HG03469 (cell line): ENCODE measurements around the gene GREB1.

Source experiments
- ATAC-seq: cut with Tn5 transposase; IDR thresholded peaks from one replicate; pipeline ENCODE4 v1.9.1; 2021; ENCODE audit warnings: mild to moderate bottlenecking, moderate library complexity, moderate number of reproducible peaks; ENCODE audit not compliant: unreplicated experiment

The GREB1 gene

DNA sequence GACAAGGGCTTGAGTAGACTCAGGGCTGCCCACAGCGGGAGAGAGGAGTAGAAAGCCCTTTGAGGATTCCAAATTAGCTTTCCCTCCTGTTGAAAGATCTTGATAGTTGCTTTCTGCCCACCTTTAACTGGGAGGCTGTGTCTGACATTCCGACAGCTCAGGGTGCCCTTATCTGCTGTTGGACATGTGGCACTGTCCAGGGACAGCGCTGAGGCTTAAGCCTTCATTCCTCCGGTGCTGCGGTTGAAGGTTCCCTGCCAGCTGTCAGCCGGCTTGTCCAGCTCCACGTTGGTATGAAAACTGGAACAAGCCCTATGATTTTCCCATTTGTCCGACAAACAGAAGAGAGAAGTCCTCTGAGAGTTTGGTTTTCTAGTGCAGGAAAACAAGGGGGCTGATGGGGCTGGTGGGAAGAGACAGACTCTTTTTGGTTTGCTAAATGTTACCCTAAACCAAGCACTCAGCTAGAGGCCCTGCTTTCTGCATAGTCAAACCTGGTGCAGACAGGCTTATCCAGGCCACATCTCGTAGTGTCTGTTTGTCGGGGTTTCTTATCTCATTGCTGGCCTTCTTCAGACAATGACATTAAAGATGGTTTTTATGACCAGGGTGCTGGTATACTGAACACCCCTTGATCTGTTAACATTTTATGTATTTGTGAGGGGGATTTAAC, 24.5 kb downstream of the GREB1 start:
- ATAC-seq: no peak

- ATAC-seq: no peak
Measured at GRCh38 chr2:11559066-11559785, 25.4 kb downstream of the GREB1 start.

DNA sequence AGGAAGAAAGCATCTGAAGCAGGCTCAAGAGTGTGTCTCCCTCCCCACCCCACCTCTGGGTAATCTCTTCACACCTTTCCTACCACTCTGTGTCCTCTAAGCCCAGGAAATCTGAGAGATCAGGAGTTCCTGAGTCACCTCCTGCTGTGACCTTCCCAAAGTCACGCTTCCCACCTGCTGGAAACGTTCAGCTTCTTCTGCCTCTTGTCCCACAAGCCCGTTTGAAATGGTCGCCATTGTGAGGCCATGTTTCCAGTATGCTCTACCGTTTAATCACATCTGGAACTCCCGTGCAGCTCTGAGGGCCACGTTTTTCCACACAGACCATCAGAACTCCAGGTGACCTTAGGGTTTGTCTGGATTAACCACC, 25.9 kb downstream of the GREB1 start:
- no peak for ATAC-seq

DNA sequence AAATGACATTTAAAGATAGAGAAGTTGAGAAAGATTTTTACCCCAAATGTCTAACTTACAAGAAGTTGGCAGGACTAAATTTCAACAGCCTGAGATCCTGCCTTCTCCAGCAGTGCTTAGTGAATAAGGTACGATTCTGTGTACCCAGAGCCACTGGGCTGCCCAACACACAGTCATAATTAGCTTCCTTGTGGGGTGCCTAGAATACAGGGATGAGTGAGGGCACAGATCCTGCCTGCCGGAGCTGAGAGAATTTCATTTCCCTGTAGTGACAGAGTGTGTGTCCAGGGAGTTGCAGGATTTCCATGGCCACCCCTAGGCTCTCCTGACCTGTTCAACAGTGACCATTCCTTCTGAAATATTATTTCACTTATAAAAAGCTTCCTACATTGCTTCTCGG, 27.0 kb downstream of the GREB1 start:
- no peak for ATAC-seq

GRCh38 chr2:11562011-11562410, 28.2 kb downstream of the GREB1 start:
- no peak for ATAC-seq

DNA sequence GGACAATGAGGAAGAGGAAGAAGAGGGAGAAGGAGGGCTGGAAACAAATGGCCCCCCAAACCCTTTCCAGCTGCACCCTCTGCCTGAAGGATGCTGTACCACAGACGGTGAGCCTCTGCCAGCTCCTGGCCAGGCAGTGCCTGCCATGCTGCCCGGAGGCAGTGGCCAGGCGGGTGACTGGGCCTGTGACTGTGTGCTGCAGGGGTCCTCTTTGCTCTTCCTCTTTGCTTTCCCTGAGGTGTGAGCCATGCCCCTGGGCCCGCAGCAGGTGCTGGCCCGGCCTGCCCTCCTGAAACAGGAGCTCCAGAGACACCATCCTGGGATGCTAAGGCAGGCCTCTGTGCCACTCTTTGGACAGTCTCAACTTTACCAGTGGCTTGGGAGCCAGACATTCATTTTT, 28.6 kb downstream of the GREB1 start:
- ATAC-seq: no peak

GRCh38 chr2:11563784-11564666, 30.2 kb downstream of the GREB1 start:
- no peak for ATAC-seq

- ATAC-seq: no peak
Measured at GRCh38 chr2:11564816-11565567, 31.1 kb downstream of the GREB1 start.

DNA sequence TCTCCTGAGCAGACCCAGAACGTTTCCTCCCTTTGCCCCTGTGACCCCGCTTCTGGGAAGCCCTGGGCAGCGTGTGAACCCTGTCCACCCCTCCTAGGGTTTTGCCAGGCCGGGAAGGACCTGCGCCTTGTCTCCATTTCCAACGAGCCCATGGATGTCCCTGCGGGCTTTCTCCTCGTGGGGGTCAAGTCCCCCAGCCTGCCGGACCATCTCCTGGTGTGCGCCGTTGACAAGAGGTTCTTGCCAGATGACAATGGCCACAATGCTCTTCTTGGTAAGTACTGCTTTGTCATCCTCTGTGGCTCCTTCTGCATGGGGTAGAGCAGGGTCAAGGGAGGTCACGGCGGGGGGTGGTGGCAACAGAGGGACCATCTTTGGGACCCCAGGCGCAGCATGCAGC, 32.5 kb downstream of the GREB1 start:
- no peak for ATAC-seq

DNA sequence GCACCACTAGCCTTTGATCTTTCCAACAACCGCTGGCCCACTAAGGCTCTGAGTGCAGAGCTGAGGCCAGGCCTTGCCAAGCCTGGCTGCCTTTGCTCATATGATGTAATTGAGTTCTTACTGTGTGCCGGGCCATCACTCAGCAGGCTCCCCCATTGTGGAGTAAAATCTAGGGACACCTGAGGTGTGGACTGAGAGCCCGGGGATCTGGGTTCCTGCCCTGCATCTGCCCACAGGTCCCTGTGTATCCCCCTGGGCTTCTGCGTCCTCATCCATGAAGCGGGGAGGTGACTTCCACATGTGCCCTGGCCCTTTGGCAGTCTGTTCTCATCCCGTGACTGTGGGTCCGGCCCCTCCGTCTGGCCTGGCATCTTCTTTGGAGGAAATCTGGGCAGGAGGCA, 33.8 kb downstream of the GREB1 start:
- ATAC-seq: no peak

GRCh38 chr2:11568436-11568835, 34.6 kb downstream of the GREB1 start:
- ATAC-seq: no peak

GRCh38 chr2:11569636-11570035, 35.8 kb downstream of the GREB1 start:
- no peak for ATAC-seq

DNA sequence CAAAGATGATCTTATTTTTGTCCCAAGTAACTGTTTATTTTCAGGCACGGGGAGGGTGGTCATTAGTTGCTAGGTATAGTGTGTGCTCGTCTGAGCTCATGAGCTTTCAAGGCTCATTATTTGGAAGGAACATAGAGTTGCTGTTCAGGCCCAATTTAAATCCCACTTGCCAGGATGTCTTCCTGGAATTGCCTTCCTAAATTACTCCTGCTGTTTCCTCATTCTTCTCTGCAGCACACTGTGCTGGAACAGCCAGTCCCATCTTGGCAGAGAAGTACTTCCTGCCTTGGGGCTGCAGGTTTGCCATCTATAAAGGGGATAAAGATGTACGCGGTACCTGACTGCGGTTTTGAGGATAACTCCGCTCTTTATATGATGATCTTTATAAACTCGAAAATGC, 37.3 kb downstream of the GREB1 start:
- ATAC-seq: no peak

DNA sequence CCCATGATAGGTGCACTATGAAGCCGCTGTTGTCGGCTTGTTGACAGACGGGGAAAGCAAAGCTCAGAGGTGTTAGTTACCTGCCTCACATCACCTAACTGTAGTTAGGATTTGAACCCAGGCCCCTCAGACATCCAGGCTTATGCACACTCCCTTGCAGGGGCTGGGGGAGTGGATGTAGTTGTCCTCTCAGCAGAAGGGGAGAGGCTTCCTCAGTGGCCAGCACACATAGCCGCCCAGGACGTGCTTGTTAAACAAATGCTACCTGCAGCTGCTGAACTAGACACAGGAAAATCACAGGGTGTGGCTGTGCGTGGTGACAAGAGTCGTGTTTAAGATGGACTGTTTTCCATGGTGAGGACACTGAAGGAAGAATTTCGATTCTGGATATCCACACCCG, 39.2 kb downstream of the GREB1 start:
- no peak for ATAC-seq

DNA sequence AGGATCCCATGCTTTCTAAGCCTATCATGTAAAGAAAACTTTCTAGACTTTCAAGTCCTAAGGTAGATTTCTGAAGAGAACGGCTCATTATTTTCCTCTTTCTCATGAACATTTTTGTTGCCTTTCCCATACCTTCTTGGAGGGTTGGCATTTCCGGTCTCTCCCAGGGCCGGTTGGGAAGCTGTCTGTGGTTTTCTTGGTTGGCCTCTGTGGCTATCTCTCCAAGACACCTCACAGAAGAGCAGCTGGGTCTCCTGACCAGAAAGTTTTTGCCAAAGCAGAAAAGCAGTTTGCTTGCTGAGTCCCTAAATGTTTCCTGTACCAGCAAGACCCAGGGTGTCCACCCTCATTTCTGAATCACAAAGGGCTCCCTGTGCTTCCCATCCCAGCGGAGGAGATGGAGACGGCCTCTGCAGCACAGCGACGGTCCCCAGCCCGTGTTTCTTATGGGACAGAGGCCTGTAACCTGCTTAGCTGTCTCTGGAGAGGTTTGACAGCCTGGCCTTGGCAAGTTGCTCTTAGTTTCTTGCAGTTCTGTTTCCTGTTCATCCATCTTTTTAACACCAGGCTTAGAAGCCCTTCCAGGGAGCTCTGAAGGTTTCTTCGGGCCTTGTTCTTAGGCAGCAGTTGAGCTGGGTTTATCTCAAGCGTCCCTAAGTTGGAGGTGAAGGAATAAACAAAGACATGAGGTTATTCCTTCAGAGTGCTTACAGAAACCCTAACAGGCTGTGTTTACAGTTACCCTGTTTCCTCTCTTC, 39.8 kb downstream of the GREB1 start:
- ATAC-seq: no peak

DNA sequence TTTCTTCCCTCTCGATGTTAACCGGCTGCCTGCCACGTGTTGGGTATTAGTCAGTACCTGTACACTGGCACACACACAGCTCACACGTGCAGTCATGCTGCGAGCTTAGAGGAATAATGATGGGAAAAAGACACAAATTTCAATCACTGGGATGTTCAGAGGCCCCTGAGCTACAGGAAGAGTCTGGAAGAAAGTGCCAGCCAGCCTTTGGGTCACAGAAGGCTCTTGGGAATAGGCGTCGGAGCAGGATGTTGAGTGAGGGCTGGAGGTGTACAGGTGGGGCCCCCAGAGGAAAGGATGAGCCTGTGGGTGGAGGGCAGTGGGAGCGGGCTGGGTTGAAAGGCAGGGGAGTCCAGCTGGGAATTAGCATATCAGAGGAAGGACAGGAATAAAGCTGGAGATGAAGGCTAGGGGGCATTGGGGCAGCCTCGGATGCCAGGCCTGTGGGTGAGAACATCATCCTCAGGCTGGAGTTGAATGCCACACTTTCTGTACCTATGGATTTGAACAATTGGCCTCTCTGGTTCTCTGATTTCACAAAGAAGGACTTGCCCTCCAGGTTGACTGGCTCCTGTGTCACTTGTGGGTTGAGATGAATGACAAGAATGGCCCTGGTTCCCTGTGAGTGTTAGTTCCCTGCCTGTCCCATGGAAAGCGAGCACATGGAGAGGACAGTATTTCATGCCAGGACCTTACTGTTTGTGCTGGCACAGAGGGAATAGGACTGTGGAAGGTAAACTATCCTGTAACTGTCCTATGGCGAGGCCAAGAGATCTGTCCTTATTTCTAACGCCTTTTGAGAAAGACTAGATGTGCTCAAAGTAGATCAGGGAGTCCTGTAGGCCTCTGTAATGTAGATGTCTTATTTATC, 40.6 kb downstream of the GREB1 start:
- no peak for ATAC-seq

DNA sequence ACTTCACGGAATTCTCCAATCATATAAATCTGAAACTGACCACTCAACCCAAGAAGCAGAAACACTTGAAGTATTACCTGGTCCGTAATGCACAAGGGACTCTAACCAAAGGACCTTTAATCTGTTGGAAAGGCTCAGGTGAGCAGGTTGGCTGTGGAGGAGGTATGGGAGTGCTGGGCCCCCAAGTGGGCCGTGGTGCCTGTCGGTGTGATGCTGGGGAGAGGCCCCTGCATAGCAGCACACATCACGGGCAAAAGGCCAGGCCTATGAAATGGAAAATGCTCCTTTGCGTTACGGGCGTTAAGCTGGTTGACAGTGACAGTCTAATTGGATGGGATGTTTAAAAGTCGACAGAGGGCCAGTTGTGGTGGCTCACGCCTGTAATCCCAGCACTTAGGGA, 42.6 kb downstream of the GREB1 start:
- ATAC-seq: no peak

DNA sequence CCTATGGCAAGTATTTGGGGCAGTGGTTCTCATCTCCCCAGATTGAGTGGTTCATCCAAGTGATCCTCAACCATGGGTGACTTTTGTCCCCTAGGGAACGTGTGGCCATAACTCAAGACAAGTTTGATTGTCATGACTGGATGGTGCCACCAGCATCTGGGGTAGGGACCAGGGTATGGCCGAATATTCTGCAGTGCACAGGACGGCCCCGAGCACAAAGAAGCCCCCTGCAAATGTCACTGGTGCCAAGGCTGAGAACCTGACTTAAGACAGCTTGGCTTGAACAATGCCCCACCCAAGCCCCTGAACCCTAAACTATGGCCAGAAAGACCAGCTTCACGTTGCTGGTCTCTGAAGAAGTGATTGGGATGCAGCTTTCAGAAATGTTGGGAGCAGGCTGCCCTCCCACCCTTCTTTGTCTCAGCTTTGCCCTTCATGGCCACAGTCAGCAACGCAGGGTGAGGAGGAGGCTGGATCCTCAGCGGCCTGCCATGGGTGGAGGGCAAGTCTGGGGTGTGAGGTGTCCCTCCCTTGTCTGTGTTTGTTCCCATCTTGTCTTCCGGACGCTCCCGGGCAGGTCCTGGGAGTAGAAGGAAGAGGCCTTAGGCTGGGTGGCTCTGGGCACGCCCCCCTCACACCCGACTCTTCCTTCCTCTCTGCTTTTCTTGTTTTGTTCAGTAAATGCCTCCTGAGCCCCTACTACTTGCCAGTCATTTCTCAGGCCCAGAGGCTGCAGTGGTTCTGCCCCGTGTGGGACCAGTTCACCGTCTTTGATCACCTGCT, 43.4 kb downstream of the GREB1 start:
- no peak for ATAC-seq
